Measurements from ENCODE around the gene HBA2. TPM values are rescaled to one million over a fixed set of nuclear protein-coding genes. Genes with fewer than 3 reads are reported as not detected.
"Not testable (repeated sequence)": the region's sequence is repeated elsewhere in the genome, so short reads cannot be mapped to it uniquely, and the experiment has no call there.

Gene HBA2
- 100 to 1,000 TPM in 1 of 4 donors, 10 to 100 TPM in 2, 1 to 10 TPM in 1; 1.3 to 348 (median 64.4) TPM for total RNA-seq

- DNase-seq (ENCODE audit: low spot score in 2 of 2); H3K4me3 ChIP-seq (ENCODE audit: low read depth, poor library complexity, severe bottlenecking); intact Hi-C loops (cut with DNase I; ENCODE audit: low total_unique reads): not testable (repeated sequence)
- no CpG with 5 or more reads among the region's 74 CpGs for WGBS, 2 donors
Measured at GRCh38 chr16:172374-172941, at the start of gene HBA2. TSS of gene HBA2 (plus strand) at chr16:172876. CDS start at chr16:172913, 37 bp downstream.

DNA sequence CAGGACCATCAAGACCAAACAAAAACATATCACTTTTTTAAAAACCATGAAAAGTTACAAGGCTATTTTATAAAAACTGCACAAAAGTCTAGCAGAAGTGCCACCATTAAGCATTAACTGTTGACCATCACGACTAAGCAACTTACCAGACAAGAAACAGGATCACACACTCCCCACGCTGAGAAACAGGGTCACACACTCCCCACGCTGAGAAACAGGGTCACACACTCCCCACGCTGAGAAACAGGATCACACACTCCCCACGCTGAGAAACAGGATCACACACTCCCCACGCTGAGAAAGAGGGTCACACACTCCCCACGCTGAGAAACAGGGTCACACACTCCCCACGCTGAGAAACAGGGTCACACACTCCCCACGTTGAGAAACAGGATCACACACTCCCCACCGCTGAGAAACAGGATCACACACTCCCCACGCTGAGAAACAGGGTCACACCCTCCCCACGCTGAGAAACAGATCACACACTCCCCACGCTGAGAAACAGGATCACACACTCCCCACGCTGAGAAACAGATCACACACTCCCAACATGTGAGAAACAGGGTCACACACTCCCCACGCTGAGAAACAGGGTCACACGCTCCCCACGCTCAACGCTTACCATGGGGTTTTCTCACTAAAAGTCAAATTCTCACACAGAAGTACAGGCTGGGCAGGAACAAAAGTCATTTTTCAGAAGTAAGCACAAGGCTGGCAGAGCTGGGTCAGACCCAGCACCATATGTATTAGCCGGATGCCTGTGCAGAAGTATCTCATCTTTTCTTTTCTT is 48.9 kb upstream of the HBA2 start:
- DNase-seq (ENCODE audit: low spot score in 2 of 2) = not testable (repeated sequence)
- WGBS, 2 donors = 86 to 94% methylated on average over 19 of the region's 19 CpGs

GRCh38 chr16:125011-125410 is 47.7 kb upstream of the HBA2 start:
- H3K4me3 ChIP-seq (ENCODE audit: low read depth, poor library complexity, severe bottlenecking) = no peak overlapping the region
- 86 to 87% methylated on average over 3 of the region's 3 CpGs for WGBS, 2 donors
- intact Hi-C loops (cut with DNase I; ENCODE audit: low total_unique reads) = no loop called here
- TF ChIP-seq CTCF (IDR thresholded peaks at IDR 0.05) = no peak
- TF ChIP-seq POLR2A (IDR thresholded peaks at IDR 0.05) = no peak
- DNase-seq (ENCODE audit: low spot score in 2 of 2) = no peak

More for the DNA sequence above, 48.9 kb upstream of the HBA2 start:
- intact Hi-C loops (cut with DNase I; ENCODE audit: low total_unique reads); H3K4me3 ChIP-seq (ENCODE audit: low read depth, poor library complexity, severe bottlenecking): not testable (repeated sequence)

DNA sequence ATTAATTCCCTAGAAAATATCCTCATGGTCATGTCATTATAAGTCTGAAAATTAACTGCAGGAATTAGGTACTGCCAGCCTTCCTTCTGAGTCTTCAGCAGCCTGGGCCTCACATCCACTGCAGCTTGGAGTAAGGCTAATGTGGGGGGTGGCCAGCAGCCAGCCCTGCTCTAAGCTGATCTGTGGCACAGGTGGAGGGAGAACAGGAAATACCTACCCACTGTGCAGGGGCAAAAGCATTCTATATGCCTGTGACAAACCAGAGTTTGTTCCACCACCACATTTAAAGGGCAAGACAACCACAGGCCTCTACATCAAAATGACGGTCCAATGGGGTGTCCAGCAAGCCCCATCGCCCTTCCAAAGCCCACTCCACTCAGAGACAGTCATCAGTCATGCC is 43.6 kb upstream of the HBA2 start:
- no peak for DNase-seq (ENCODE audit: low spot score in 2 of 2)
- no peak overlapping the region for H3K4me3 ChIP-seq (ENCODE audit: low read depth, poor library complexity, severe bottlenecking)
- WGBS, 2 donors = 93 to 96% methylated on average over 2 of the region's 2 CpGs
- intact Hi-C loops (cut with DNase I; ENCODE audit: low total_unique reads) = no loop called here
- TF ChIP-seq CTCF (IDR thresholded peaks at IDR 0.05) (no peak), POLR2A (IDR thresholded peaks at IDR 0.05) (no peak)

- H3K4me3 ChIP-seq (ENCODE audit: low read depth, poor library complexity, severe bottlenecking) = no peak overlapping the region
- no peak for TF ChIP-seq POLR2A (IDR thresholded peaks at IDR 0.05)
- TF ChIP-seq CTCF (IDR thresholded peaks at IDR 0.05) = no peak
- DNase-seq (ENCODE audit: low spot score in 2 of 2) = no peak
- intact Hi-C loops (cut with DNase I; ENCODE audit: low total_unique reads) = no loop called here
- WGBS, 2 donors = 94% methylated on average over 15 of the region's 15 CpGs
Measured at GRCh38 chr16:130533-131173, 42.0 kb upstream of the HBA2 start.

- WGBS, 2 donors = 96% methylated on average over 7 of the region's 7 CpGs
- intact Hi-C loops (cut with DNase I; ENCODE audit: low total_unique reads) = no loop called here
- no peak for DNase-seq (ENCODE audit: low spot score in 2 of 2)
- no peak for TF ChIP-seq CTCF (IDR thresholded peaks at IDR 0.05)
- TF ChIP-seq POLR2A (IDR thresholded peaks at IDR 0.05) = no peak
- no peak overlapping the region for H3K4me3 ChIP-seq (ENCODE audit: low read depth, poor library complexity, severe bottlenecking)
Measured at GRCh38 chr16:132120-132519, 40.6 kb upstream of the HBA2 start.

Measured in lower leg skin (tissue), 4 donors.